HepG2 (cell line): ENCODE results near the gene USP7. TPM values are rescaled to one million over a fixed set of nuclear protein-coding genes. Genes with fewer than 3 reads are reported as not detected.

Experiments
- ELF3 ChIP-seq: IDR thresholded peaks from 2 replicates; pipeline ENCODE4 v1.6.1; 2016; ENCODE audit warnings: missing genetic modification reagents, missing compliant biosample characterization
- HNRNPUL1 ChIP-seq: fragments of 200-400 bp; formaldehyde crosslinking; IDR thresholded peaks from 2 replicates; pipeline ENCODE4 v1.6.1; 2017; ENCODE audit warnings: low read depth, mild to moderate bottlenecking, low read length, moderate library complexity
- JUND ChIP-seq: sonication (generic); formaldehyde crosslinking; IDR thresholded peaks from 2 replicates; pipeline ENCODE4 v1.8.0; 2022; ENCODE audit warnings: mild to moderate bottlenecking, missing genetic modification reagents
- MEF2D ChIP-seq: sonication (generic); formaldehyde crosslinking; IDR thresholded peaks from 2 replicates; pipeline ENCODE4 v1.5.1; 2020; ENCODE audit warnings: mild to moderate bottlenecking, missing genetic modification reagents
- MLXIP ChIP-seq: sonication (generic); formaldehyde crosslinking; IDR thresholded peaks from 2 replicates; pipeline ENCODE4 v1.9.0; 2021; ENCODE audit warnings: missing genetic modification reagents, borderline replicate concordance
- MTF2 ChIP-seq: sonication (generic); formaldehyde crosslinking; IDR thresholded peaks from 2 replicates; pipeline ENCODE4 v1.5.0; 2020; ENCODE audit warnings: missing genetic modification reagents, borderline replicate concordance
- PATZ1 ChIP-seq: sonication (generic); formaldehyde crosslinking; IDR thresholded peaks from 2 replicates; pipeline ENCODE4 v1.4.0; 2020; ENCODE audit warnings: missing genetic modification reagents
- SOX5 ChIP-seq: IDR thresholded peaks from 2 replicates; pipeline ENCODE4 v1.6.1; 2016; ENCODE audit warnings: borderline replicate concordance
- SP140L ChIP-seq: sonication (generic); formaldehyde crosslinking; IDR thresholded peaks from 2 replicates; pipeline ENCODE4 v1.4.0; 2020; ENCODE audit warnings: missing genetic modification reagents, borderline replicate concordance
- TRIM22 ChIP-seq: fragments of 450-650 bp; IDR thresholded peaks from 2 replicates; pipeline ENCODE4 v1.6.1; 2017
- ZBTB26 ChIP-seq: IDR thresholded peaks from 2 replicates; pipeline ENCODE4 v1.6.1; 2016; ENCODE audit warnings: missing compliant biosample characterization, missing genetic modification reagents, borderline replicate concordance
- ZFP90 ChIP-seq: sonication (generic); formaldehyde crosslinking; IDR thresholded peaks from 2 replicates; pipeline ENCODE4 v1.8.0; 2022; ENCODE audit warnings: missing genetic modification reagents, mild to moderate bottlenecking, inconsistent platforms, borderline replicate concordance
- ZNF138 ChIP-seq: sonication (generic); formaldehyde crosslinking; IDR thresholded peaks from 2 replicates; pipeline ENCODE4 v1.5.0; 2020; ENCODE audit warnings: mild to moderate bottlenecking, low read depth, missing genetic modification reagents
- ZNF224 ChIP-seq: sonication (generic); formaldehyde crosslinking; IDR thresholded peaks from 2 replicates; pipeline ENCODE4 v1.5.0; 2020; ENCODE audit warnings: mild to moderate bottlenecking, missing genetic modification reagents
- ZNF234 ChIP-seq: sonication (generic); formaldehyde crosslinking; conservative IDR thresholded peaks from 2 replicates; pipeline ENCODE4 v1.5.1; 2020; ENCODE audit warnings: mild to moderate bottlenecking, missing genetic modification reagents
- ZNF280B ChIP-seq: sonication (generic); formaldehyde crosslinking; IDR thresholded peaks from 2 replicates; pipeline ENCODE4 v1.5.0; 2020; ENCODE audit warnings: missing genetic modification reagents, mild to moderate bottlenecking, borderline replicate concordance
- ZNF432 ChIP-seq: sonication (generic); formaldehyde crosslinking; IDR thresholded peaks from 2 replicates; pipeline ENCODE4 v1.5.0; 2020; ENCODE audit warnings: missing genetic modification reagents, mild to moderate bottlenecking, borderline replicate concordance
- ZNF577 ChIP-seq: sonication (generic); formaldehyde crosslinking; IDR thresholded peaks from 2 replicates; pipeline ENCODE4 v1.4.0; 2020; ENCODE audit warnings: mild to moderate bottlenecking, low read depth, missing genetic modification reagents, borderline replicate concordance
- ZNF589 ChIP-seq: sonication (generic); formaldehyde crosslinking; conservative IDR thresholded peaks from 2 replicates; pipeline ENCODE4 v1.8.0; 2022; ENCODE audit warnings: mild to moderate bottlenecking, moderate library complexity, missing genetic modification reagents
- polyA plus RNA-seq, 8 experiments: library from polyadenylated mRNA; depleted of rRNA in 3 of 8; stranded (reverse) in 7 of 8; unstranded in 1 of 8; fragments of >200 nt; fragmentation: Illumina TruSeq in 4 of 8; extraction: Trizol in 4 of 8; gene quantifications; 2 replicates each; pipeline versions ENCODE4 v1.2.1 to v1.2.3, GENCODE V29; 2011 to 2016; ENCODE audit warnings: low read depth in 4 of 8, missing spikeins in 1 of 8, mixed read lengths in 1 of 8; ENCODE audit not compliant: insufficient read depth in 1 of 8
- total RNA-seq, 5 experiments: library from RNA; depleted of rRNA; stranded (reverse); fragments of >200 nt; fragmentation: Illumina TruSeq; extraction: Trizol; gene quantifications; 2 replicates each; pipeline ENCODE4 v1.2.3, GENCODE V29; 2016; ENCODE audit warnings: low read depth in 1 of 5

Gene USP7
- total and polyA plus RNA-seq, 2 of the 13 experiments (the other 11 are each of a cell fraction or from before 2014, with no cell fraction given), result 52.5 to 173 TPM

GRCh38 chr16:8863594-8864424 lies 99.9 kb downstream of the USP7 start (continued):
- TF ChIP-seq ELF3 (CRISPR knock-in tag) (peak; percentile 94), ZFP90 (CRISPR knock-in tag) (peak; percentile 97), PATZ1 (CRISPR knock-in tag) (peak; percentile 100), SP140L (CRISPR knock-in tag) (0 out of 2 replicates have a peak, but pooled peaks have one; percentile 33), ZNF224 (CRISPR knock-in tag) (0 out of 2 replicates have a peak, but pooled peaks have one; percentile 3), JUND (CRISPR knock-in tag) (peak; percentile 75), HNRNPUL1 (no peak), ZNF577 (no peak), ZNF589 (peak; percentile 99), SOX5 (CRISPR knock-in tag) (peak; percentile 97), ZBTB26 (CRISPR knock-in tag) (peak; percentile 70; the same call in 1 of the 2 replicates), TRIM22 (no peak), MEF2D (peak; percentile 95), MTF2 (CRISPR knock-in tag) (peak; percentile 78; the same call in 1 of the 2 replicates), ZNF280B (no peak; the same call in none of the 2 replicates), ZNF432 (CRISPR knock-in tag) (no peak), ZNF234 (CRISPR knock-in tag) (no peak), MLXIP (peak; percentile 92), ZNF138 (CRISPR knock-in tag) (peak; percentile 99)
